Fibroblast of mammary gland (primary cell): ENCODE measurements around the gene SLC9A4.

Experiments used
- DNase-seq: peaks from one replicate; pipeline ENCODE4 v3.0.0-alpha.2; 2010; ENCODE audit warnings: low read depth
- H3K4me3 ChIP-seq: 2 replicates; pipeline ENCODE4 v1.5.1; 2011; ENCODE audit warnings: low read depth, mild to moderate bottlenecking, low read length, moderate library complexity; ENCODE audit not compliant: control insufficient read depth
- TF ChIP-seq, protein P1 (sequence below): conservative IDR thresholded peaks from 2 replicates; pipeline ENCODE4 v1.5.1; 2011; ENCODE audit warnings: low read depth, low read length, inconsistent platforms; ENCODE audit not compliant: control insufficient read depth, insufficient read depth

SLC9A4 gene

DNA sequence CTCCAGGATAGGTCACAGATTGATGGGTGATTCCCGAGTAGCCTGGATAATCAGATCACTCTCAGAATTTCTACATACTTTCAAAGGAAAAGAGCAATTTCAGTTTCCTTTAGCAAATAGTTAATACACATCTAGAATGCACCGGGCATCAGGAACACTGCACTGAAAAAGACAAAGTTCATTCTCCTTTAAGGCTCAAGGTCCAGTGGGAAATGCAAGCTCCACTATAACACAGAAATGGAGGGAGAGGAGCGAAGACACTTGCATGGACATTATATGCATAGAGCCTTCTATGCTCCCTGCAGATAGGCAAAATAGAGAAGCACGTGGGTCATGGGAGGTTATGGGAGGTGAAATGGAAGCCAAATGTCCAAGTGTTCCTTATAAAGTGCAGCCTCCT is 49.1 kb downstream of the SLC9A4 start:
- TF ChIP-seq, protein P1, sequence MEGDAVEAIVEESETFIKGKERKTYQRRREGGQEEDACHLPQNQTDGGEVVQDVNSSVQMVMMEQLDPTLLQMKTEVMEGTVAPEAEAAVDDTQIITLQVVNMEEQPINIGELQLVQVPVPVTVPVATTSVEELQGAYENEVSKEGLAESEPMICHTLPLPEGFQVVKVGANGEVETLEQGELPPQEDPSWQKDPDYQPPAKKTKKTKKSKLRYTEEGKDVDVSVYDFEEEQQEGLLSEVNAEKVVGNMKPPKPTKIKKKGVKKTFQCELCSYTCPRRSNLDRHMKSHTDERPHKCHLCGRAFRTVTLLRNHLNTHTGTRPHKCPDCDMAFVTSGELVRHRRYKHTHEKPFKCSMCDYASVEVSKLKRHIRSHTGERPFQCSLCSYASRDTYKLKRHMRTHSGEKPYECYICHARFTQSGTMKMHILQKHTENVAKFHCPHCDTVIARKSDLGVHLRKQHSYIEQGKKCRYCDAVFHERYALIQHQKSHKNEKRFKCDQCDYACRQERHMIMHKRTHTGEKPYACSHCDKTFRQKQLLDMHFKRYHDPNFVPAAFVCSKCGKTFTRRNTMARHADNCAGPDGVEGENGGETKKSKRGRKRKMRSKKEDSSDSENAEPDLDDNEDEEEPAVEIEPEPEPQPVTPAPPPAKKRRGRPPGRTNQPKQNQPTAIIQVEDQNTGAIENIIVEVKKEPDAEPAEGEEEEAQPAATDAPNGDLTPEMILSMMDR: no peak
- no peak for DNase-seq
- H3K4me3 ChIP-seq: no peak overlapping the region

DNA sequence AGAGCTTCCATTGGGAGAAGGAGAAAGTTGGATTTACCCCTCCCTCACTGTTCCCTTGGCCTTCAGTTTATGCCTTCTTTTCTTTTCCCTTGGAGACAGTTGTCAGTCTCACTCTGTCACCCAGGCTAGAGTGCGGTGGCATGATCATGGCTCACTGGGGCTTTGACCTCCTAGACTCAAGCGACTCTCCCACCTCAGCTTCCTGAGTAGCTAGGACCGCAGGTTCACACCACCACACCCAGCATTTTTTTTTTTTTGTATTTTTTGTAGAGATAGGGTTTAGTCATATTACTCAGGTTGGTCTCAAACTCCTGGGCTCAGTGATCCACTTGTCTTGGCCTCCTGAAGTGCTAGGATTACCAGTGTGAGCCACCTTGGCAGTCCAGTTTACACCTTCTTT is 49.9 kb downstream of the SLC9A4 start:
- TF ChIP-seq, protein P1: no peak
- no peak for DNase-seq
- no peak overlapping the region for H3K4me3 ChIP-seq

DNA sequence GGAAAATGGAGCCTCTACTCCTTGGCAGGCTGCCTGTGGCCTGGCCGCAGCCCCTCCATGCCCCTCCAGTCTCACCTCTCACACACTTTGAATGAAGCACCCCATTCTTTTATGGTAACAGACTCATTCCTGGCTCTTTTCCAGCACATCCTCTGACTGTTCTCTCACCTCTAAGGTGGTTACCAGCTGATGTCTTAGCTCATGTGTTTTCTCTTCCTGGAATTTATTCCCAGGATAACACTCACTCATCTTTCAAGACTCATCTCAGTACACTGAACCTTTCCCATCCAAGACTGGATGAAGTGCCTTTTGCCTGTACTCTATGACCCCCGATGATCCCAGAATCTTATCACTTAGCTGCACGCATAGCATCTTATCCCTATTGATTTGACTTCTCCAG is 50.6 kb downstream of the SLC9A4 start:
- TF ChIP-seq, protein P1: no peak
- no peak for DNase-seq
- H3K4me3 ChIP-seq: no peak overlapping the region

DNA sequence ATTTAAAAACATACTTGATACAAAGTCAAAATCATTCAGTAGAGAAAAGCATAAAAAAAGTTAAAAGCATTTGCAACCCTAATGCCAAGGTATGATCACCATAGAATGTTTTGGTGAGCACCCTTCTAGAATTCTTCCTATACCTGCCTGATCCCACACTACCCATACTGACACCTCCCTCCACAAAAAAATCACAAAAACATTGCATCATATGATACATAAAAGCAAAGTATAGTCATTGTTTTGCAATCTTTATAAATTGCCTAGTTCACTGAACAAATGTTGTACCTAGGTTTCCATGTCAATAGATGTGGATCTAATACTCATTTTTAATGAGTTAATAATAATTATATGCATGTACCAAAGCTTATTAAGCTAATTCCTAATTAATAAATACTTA is 54.1 kb downstream of the SLC9A4 start:
- DNase-seq: no peak
- TF ChIP-seq, protein P1: no peak
- H3K4me3 ChIP-seq: no peak overlapping the region

DNA sequence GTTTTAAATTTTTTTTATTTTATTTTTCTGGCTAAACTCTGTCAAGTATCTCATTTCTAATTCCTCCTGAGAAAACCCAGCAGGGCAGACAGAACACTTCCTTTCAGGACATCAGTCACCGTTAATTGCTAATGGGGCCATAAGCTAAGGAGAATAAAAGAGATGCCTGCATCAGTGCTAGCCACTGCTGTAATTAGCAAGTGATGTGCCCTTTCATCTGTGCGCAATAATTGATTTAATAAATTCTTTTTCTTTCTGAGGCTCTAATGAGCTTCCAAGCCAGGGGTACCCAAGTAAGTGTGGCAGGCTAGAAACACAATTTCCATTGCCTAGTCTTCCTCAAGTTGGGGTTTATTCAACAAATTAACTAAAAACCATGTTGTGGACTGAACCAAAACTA is 65.5 kb downstream of the SLC9A4 start:
- DNase-seq: no peak
- TF ChIP-seq, protein P1: no peak
- no peak overlapping the region for H3K4me3 ChIP-seq

DNA sequence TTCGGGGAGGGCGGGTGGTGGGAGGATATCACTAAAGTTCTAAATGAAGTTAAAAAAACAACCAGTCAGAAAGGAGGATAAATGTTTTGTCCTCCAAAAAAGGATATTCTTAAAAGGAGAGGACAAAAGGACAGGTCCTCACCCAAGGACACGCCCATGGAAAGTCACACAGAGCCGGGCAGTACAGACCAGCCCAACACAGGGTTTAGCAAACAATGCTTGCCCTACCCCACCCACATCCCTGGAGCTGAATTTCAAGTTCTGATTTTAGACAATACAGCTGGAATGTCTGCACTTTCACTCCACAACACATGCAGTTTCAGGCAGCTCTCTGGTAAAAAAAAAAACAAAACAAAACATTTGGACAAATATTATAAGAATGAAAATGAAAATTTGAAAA is 67.9 kb downstream of the SLC9A4 start:
- H3K4me3 ChIP-seq: no peak overlapping the region
- TF ChIP-seq, protein P1: no peak

DNA sequence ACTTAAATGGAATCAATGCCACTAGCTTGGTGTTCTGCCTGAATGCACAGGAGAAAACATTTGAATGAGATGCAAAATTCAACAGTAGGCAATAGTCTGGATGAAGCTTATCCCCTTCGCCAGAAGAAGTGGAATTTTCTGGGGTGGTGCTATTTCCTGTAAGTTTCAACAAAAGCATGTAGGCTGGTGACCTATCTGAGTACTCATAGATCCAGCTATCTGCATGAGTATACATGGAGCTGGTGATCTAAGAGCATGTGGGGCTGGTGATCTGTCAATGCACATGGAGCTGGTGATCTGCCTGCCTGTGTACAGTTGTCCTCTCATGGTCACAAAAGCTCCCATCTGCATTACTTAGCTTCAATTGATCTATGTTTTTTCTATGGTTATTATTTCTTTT is 71.2 kb downstream of the SLC9A4 start:
- no peak for DNase-seq
- TF ChIP-seq, protein P1: no peak
- no peak overlapping the region for H3K4me3 ChIP-seq

More for the DNA sequence above, 67.9 kb downstream of the SLC9A4 start:
- no peak for DNase-seq
